Cardiac fibroblast (primary cell): ENCODE results near the gene MPP3.

ENCODE experiments used
- DNase-seq, 2 donors: peaks; one replicate each; pipeline versions ENCODE4 v3.0.0 to v3.0.0-alpha.2; 2010; ENCODE audit warnings: low read depth in 2 of 2
- H3K4me3 ChIP-seq, 2 donors: replicated peaks in 1 of 2; 1 replicate in 1 of 2; 2 replicates in 1 of 2; pipeline ENCODE4 v1.5.1; 2011; ENCODE audit warnings: low read depth in 2 of 2, low read length in 2 of 2, mild to moderate bottlenecking in 2 of 2, moderate library complexity in 1 of 2
- CTCF ChIP-seq: IDR thresholded peaks from one replicate; pipeline ENCODE4 v1.5.1; 2011; ENCODE audit warnings: low read depth, mild to moderate bottlenecking, low read length, inconsistent platforms

The MPP3 gene

DNA sequence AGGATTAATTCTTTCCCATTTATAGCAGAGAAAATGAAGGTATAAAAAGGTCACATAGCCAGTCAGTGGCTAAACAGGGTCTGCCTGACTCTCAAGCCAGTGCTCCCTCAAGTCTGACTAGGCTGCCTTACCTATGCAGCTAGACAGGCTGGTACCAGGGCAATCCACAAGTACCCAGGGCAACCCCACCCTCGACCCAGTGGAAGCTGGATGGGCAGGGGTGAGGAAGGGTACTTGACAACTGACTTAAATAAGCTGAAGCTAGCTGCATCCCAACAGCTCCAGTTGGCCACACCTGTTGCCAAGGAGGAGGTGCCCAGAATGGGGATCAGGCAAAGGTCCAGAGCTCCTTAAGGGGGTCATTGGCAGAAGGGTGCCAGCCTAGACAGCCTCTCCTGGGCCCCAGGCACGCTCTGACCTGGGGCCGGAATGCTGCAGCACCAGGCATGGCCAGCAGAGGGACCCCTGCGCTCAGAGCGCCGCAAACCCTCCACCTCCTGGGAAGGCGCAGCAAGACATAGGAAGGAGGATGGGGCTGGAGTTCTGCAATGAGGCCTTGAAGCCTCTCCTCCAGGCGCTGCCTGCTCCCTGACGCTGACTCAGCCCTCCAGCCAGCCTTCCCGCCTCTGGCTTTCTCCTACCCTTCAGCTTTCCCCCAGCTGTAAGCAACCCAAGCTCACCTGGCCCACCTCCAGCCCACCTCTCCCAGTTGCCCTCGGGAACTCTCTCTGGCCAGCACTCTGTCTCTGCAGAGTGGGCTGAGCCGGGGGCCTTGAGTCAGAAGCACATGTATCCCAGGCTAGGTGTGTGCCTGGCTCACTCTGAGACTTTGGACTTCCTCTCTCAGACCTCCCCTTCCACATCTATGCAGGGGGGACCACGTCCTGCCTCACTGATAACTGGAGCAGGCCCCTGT lies 45.6 kb upstream of the MPP3 start:
- peak; percentile 89 to 91 for DNase-seq
- H3K4me3 ChIP-seq = no peak overlapping the region
- TF ChIP-seq CTCF = peak; percentile 99

- DNase-seq = no peak
- no peak overlapping the region for H3K4me3 ChIP-seq
- no peak for TF ChIP-seq CTCF
These were observed 44.7 kb upstream of the MPP3 start for GRCh38 chr17:43877451-43878155.

- no peak for DNase-seq
- no peak overlapping the region for H3K4me3 ChIP-seq
- no peak for TF ChIP-seq CTCF
These were observed 44.1 kb upstream of the MPP3 start for GRCh38 chr17:43877031-43877430.

- DNase-seq = peak in 1 of 2 donors; percentile 6
- TF ChIP-seq CTCF = no peak
- no peak overlapping the region for H3K4me3 ChIP-seq
These were observed 42.7 kb upstream of the MPP3 start for GRCh38 chr17:43875476-43876147.

DNA sequence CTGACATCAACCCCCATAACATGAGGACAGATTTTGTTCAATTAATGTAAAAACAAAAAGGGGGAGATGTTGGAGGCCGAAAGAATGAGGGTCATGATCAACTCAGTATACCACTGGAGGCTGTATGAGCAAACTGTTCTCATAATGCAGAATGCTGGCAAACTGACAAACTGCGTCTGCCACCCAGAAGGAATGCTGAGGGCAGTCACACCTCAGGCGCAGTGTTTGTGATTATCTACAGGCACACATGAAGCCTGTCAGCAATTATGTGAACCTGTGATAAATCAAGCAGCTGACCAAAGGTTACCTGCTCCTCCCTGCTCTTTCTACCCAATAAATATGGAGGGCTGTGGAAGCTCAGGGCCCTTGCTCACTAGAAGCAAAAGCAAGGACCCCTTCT lies 41.3 kb upstream of the MPP3 start:
- H3K4me3 ChIP-seq = no peak overlapping the region
- TF ChIP-seq CTCF = no peak
- DNase-seq = no peak

DNA sequence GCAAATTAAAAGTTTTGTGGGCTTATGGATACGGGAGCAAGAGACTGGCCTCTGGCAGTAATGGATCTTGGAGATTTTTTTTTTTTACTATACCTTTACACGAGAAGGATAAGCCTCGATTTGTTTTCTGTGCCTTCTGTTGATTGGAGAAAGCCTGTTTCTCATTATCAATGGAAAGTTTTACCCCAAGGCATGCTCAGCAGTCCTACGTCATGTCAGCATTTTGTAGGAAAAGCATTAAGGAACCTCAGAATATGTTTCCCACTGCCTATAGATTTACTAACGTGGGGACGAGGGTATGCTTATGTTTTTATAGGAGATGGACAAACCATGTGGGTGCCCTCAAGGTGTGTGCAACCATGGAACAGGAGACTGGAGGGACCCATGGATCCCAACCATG lies 40.9 kb upstream of the MPP3 start:
- H3K4me3 ChIP-seq = no peak overlapping the region
- TF ChIP-seq CTCF = no peak
- DNase-seq = no peak
